SH-SY5Y (cell line): ENCODE measurements around the gene USP38.

ENCODE experiments used
- GATA2 ChIP-seq: IDR thresholded peaks from 2 replicates; pipeline ENCODE4 v1.6.1; 2011; ENCODE audit warnings: mild to moderate bottlenecking, low read depth, low read length
- GATA3 ChIP-seq: IDR thresholded peaks from 2 replicates; pipeline ENCODE4 v1.6.1; 2011; ENCODE audit warnings: low read depth, mild to moderate bottlenecking, low read length, moderate library complexity

GRCh38 chr4:143225167-143225566 lies 40.5 kb downstream of the USP38 start:
- TF ChIP-seq GATA2 (no peak), GATA3 (no peak)
